ENCODE results near the gene LARGE1.

LARGE1 gene

DNA sequence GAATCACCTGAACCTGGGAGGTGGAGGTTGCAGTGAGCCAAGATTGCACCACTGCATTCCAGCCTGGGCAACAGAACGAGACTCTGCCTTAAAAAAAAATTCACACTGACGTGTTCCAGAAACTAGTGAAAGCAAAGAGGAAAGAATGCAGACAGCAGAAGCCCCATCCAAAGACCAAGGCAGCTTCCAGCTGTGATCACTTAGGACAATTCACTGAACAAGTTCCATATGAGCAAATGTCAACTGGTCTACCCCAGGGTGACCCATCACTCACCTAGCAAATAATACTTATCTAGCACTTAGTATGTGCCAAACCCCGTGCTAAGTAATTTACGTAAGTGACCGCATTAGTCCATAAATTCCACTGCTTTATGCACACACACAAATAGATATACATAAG, 138.9 kb downstream of the LARGE1 start:
- TF ChIP-seq, protein P1, sequence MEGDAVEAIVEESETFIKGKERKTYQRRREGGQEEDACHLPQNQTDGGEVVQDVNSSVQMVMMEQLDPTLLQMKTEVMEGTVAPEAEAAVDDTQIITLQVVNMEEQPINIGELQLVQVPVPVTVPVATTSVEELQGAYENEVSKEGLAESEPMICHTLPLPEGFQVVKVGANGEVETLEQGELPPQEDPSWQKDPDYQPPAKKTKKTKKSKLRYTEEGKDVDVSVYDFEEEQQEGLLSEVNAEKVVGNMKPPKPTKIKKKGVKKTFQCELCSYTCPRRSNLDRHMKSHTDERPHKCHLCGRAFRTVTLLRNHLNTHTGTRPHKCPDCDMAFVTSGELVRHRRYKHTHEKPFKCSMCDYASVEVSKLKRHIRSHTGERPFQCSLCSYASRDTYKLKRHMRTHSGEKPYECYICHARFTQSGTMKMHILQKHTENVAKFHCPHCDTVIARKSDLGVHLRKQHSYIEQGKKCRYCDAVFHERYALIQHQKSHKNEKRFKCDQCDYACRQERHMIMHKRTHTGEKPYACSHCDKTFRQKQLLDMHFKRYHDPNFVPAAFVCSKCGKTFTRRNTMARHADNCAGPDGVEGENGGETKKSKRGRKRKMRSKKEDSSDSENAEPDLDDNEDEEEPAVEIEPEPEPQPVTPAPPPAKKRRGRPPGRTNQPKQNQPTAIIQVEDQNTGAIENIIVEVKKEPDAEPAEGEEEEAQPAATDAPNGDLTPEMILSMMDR (IDR thresholded peaks at IDR 0.05; ENCODE audit: low read depth, low read length), result no peak
- no peak overlapping the region for H3K4me3 ChIP-seq (ENCODE audit: low read depth, low read length)
- no peak for DNase-seq
- no peaks in the 10 kb centered on the region for H3K4me1 ChIP-seq
- H3K27me3 ChIP-seq, result no peaks in the 10 kb centered on the region
- H3K36me3 ChIP-seq, result no peaks in the 10 kb centered on the region
- H3K9me3 ChIP-seq, result no peaks in the 10 kb centered on the region

DNA sequence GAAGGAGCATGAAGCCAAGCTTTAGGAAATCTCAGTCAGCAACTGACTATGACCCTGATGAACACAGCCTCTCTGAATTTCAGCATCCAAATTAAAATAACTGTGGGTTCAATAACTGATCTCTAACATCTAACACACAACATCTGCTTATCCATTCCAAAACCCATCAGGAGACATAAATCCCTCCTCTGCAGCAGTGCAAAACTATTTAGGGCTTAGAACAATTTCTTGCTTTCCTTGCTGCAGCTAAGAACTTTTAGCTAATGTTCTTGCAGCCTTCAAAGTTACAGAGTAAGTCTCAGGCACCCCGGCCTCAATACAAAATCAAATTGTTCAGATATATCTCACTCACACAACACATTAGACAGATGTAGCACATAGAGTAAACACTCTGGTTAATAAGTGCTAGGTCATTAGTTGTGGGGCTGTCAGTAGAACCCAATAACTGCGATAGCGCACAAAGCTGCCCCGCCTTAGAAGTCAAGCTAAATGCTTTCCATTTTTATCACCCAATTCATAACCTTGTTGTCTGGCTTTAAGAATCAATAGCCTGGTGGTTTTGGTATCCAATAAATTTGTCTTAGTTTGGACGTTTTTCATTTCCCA, 139.6 kb downstream of the LARGE1 start:
- no peaks in the 10 kb centered on the region for H3K9me3 ChIP-seq
- no peak for DNase-seq
- no peaks in the 10 kb centered on the region for H3K36me3 ChIP-seq
- no peaks in the 10 kb centered on the region for H3K4me1 ChIP-seq
- H3K4me3 ChIP-seq (ENCODE audit: low read depth, low read length), result no peak overlapping the region
- no peaks in the 10 kb centered on the region for H3K27me3 ChIP-seq
- TF ChIP-seq, protein P1 (IDR thresholded peaks at IDR 0.05; ENCODE audit: low read depth, low read length), result no peak

DNA sequence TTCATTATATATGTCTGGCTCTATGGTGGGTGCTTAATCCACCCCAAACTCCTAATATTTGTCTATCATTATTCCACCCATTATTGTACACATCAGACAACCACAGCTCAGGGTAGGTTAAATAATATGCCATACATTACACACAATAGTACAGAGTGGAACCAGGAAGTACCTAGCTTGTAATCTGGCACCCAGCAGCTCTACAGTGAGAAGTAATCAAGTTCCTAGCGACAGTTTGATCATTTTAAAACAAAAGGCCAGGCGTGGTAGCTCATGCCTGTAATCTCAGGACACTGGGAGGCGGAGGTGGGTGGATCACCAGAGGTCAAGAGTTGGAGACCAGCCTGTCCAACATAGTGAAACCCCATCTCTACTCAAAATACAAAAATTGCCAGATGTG, 141.0 kb downstream of the LARGE1 start:
- Histone ChIP-seq H3K36me3 (no peaks in the 10 kb centered on the region), H3K4me3 (ENCODE audit: low read depth, low read length) (no peak overlapping the region), H3K4me1 (no peaks in the 10 kb centered on the region), H3K9me3 (no peaks in the 10 kb centered on the region), H3K27me3 (no peaks in the 10 kb centered on the region)
- TF ChIP-seq, protein P1 (IDR thresholded peaks at IDR 0.05; ENCODE audit: low read depth, low read length), result no peak
- no peak for DNase-seq

DNA sequence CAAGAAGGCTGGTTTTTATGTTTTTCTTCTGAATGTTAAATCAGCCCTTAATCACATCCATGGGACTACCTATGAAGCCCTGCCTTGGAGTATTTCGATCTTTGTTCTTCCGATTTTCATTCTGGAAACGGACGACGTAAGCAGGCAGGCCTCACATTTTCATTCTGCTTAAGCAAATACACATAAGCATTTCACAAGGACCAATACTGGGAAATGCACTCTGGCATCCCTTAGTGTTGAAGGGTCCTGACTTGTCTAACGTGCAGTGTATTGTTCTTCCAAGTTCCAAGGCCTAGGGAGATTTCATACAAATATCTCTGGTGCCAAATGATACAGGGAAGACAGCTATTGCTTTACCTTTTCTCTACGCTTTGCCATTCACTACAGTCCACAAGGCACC, 143.8 kb downstream of the LARGE1 start:
- no peak overlapping the region for H3K4me3 ChIP-seq (ENCODE audit: low read depth, low read length)
- TF ChIP-seq, protein P1 (IDR thresholded peaks at IDR 0.05; ENCODE audit: low read depth, low read length), result no peak
- no peaks in the 10 kb centered on the region for H3K27me3 ChIP-seq
- no peaks in the 10 kb centered on the region; the same call in 1 of the 2 replicates for H3K9me3 ChIP-seq
- DNase-seq, result no peak
- no peaks in the 10 kb centered on the region for H3K4me1 ChIP-seq
- no peaks in the 10 kb centered on the region for H3K36me3 ChIP-seq

DNA sequence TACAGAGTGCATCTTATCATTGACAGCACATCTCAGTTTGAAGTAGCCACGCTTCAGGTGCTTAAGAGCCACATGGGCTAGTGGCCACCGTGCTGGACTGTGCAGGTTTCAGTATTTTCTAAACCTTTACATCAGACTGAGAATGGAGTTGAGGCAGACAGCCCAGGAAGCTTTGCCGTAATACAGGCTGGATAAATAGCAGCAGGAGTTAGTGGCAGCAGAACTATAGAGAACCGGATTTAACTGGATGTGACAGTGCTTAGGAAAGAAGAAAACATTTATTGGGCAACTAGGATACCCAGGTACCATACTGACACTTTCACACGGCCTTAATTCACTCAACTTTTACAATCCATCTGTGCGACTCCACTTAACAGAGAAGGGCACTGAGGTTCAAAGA, 145.5 kb downstream of the LARGE1 start:
- Histone ChIP-seq H3K27me3 (no peaks in the 10 kb centered on the region), H3K4me1 (no peaks in the 10 kb centered on the region), H3K36me3 (no peaks in the 10 kb centered on the region), H3K9me3 (no peaks in the 10 kb centered on the region; the same call in 1 of the 2 replicates), H3K4me3 (ENCODE audit: low read depth, low read length) (no peak overlapping the region)
- no peak for DNase-seq
- TF ChIP-seq, protein P1 (IDR thresholded peaks at IDR 0.05; ENCODE audit: low read depth, low read length), result no peak

DNA sequence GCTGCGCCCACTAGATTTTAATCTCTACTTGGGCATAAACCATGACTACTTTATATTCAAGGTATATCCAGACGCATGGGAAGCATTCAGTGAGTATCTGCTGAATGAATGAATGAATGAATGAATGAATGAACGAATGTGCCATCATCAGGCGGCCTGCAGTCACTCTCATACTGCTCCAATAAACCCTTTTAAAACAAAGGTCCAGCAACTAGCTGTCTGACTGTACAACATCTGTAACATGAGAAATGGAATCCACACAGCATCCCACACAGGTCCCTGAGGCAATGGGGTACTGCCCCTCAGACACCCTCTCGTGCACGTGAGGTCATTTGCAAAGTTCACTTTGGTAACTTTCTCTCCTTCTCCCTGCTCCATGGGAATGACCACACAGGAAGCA, 147.5 kb downstream of the LARGE1 start:
- no peaks in the 10 kb centered on the region; the same call in 1 of the 2 replicates for H3K9me3 ChIP-seq
- TF ChIP-seq, protein P1 (IDR thresholded peaks at IDR 0.05; ENCODE audit: low read depth, low read length), result no peak
- H3K4me3 ChIP-seq (ENCODE audit: low read depth, low read length), result no peak overlapping the region
- H3K36me3 ChIP-seq, result no peaks in the 10 kb centered on the region
- no peaks in the 10 kb centered on the region for H3K27me3 ChIP-seq
- no peaks in the 10 kb centered on the region for H3K4me1 ChIP-seq
- no peak for DNase-seq

All from BE2C (cell line).